GM10266 (cell line): ENCODE measurements around the gene RSPH6A.

Source experiments
- DNase-seq: peaks from one replicate; pipeline ENCODE4 v3.0.0; 2012; ENCODE audit errors: extremely low spot score
- TF ChIP-seq, protein P1 (sequence below): IDR thresholded peaks from 2 replicates; pipeline ENCODE4 v1.5.1; 2012; ENCODE audit warnings: mild to moderate bottlenecking, low read depth; ENCODE audit not compliant: control insufficient read depth, insufficient read depth; ENCODE audit errors: missing control alignments

RSPH6A gene

DNA sequence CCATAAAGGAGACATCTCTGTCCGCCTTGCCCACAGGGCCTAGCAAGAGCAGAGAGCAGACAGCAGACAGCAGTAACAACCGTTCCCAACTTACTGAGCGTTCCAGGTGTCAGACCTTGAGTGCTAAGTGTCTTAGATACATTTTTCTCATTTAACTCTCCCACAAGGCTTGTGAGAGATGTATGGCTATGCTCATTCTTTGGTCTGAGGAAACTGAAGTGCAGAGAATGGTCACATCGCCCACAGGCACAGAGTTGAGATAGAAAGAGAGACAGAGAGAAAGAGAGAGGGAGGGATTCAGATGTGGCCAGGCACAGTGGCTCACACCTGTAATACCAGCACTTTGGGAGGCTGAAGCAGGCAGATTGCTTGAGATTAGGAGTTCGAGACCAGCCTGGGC is 67.6 kb downstream of the RSPH6A start:
- no peak for DNase-seq
- TF ChIP-seq, protein P1, sequence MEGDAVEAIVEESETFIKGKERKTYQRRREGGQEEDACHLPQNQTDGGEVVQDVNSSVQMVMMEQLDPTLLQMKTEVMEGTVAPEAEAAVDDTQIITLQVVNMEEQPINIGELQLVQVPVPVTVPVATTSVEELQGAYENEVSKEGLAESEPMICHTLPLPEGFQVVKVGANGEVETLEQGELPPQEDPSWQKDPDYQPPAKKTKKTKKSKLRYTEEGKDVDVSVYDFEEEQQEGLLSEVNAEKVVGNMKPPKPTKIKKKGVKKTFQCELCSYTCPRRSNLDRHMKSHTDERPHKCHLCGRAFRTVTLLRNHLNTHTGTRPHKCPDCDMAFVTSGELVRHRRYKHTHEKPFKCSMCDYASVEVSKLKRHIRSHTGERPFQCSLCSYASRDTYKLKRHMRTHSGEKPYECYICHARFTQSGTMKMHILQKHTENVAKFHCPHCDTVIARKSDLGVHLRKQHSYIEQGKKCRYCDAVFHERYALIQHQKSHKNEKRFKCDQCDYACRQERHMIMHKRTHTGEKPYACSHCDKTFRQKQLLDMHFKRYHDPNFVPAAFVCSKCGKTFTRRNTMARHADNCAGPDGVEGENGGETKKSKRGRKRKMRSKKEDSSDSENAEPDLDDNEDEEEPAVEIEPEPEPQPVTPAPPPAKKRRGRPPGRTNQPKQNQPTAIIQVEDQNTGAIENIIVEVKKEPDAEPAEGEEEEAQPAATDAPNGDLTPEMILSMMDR, result no peak

DNA sequence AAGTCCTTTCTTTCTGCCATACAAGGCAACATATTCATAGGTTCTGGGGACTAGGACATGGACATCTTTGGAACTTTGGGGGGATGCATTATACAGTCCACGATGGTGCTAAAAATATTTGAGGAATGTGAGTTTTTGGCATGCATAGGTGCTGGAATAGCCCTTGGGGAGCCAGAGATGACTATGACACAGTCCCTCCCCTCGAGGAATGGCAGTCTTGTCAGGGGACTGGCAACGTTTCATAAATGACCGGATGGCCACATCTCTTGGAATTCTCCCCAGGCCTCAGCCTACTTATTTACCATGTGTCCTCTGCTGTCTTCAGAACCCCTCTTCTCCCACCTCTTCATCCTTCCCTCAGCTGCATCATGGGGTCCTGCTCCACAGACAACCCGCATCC is 68.2 kb downstream of the RSPH6A start:
- DNase-seq, result no peak
- TF ChIP-seq, protein P1, result no peak
